Ishikawa (cell line): ENCODE data around the gene BPTF.

Experiments used
- CEBPB ChIP-seq: IDR thresholded peaks from 2 replicates; pipeline ENCODE4 v1.6.1; 2012
- CREB1 ChIP-seq: IDR thresholded peaks from 2 replicates; pipeline ENCODE4 v1.6.1; 2012; ENCODE audit warnings: low read depth
- EP300 ChIP-seq: IDR thresholded peaks from 2 replicates; pipeline ENCODE4 v1.6.1; 2012; ENCODE audit warnings: borderline replicate concordance
- MAX ChIP-seq: IDR thresholded peaks from 2 replicates; pipeline ENCODE4 v1.6.1; 2012
- NFIC ChIP-seq: IDR thresholded peaks from 2 replicates; pipeline ENCODE4 v1.6.1; 2012
- RAD21 ChIP-seq: IDR thresholded peaks from 2 replicates; pipeline ENCODE4 v1.6.1; 2012; ENCODE audit warnings: low read depth
- REST ChIP-seq: IDR thresholded peaks from 2 replicates; pipeline ENCODE4 v1.6.1; 2012; ENCODE audit warnings: low read depth, mild to moderate bottlenecking
- TAF1 ChIP-seq: IDR thresholded peaks from 2 replicates; pipeline ENCODE4 v1.6.1; 2012; ENCODE audit warnings: low read depth, mild to moderate bottlenecking
- TCF12 ChIP-seq: IDR thresholded peaks from 2 replicates; pipeline ENCODE4 v1.6.1; 2012; ENCODE audit warnings: low read depth
- YY1 ChIP-seq: IDR thresholded peaks from 2 replicates; pipeline ENCODE4 v1.6.1; 2012; ENCODE audit warnings: low read depth

- no peak for TF ChIP-seq MAX
- TF ChIP-seq YY1 = no peak
- TF ChIP-seq CEBPB = no peak
- no peak for TF ChIP-seq REST
- TF ChIP-seq RAD21 = no peak
- TF ChIP-seq NFIC = no peak
- TF ChIP-seq EP300 = no peak
- no peak for TF ChIP-seq CREB1
- TF ChIP-seq TCF12 = no peak
- TF ChIP-seq TAF1 = no peak
Measured at GRCh38 chr17:67982034-67982640, 156.8 kb downstream of the BPTF start.
